AG10803 (cell line): ENCODE results near the gene ROR1.
A peak's percentile ranks its signal among the peaks of the same experiment; 100 is the strongest.

Source experiments
- DNase-seq: peaks from one replicate; pipeline ENCODE4 v3.0.0; 2010; ENCODE audit warnings: low read depth
- H3K4me3 ChIP-seq: 2 replicates; pipeline ENCODE4 v1.5.1; 2011; ENCODE audit warnings: mild to moderate bottlenecking, low read length, control low read depth
- CTCF ChIP-seq: conservative IDR thresholded peaks from 2 replicates; pipeline ENCODE4 v1.5.1; 2011; ENCODE audit warnings: mild to moderate bottlenecking, low read length, control low read depth, inconsistent platforms

ROR1 gene

GRCh38 chr1:64019818-64020217 lies 246.0 kb downstream of the ROR1 start:
- TF ChIP-seq CTCF, result no peak
- peak; percentile 85 for DNase-seq

GRCh38 chr1:64021066-64021465 lies 247.2 kb downstream of the ROR1 start:
- no peak for TF ChIP-seq CTCF
- no peak overlapping the region for H3K4me3 ChIP-seq
- no peak for DNase-seq

More at GRCh38 chr1:64019818-64020217, 246.0 kb downstream of the ROR1 start:
- H3K4me3 ChIP-seq, result peak overlapping the region; percentile 38

GRCh38 chr1:64025051-64025450 lies 251.2 kb downstream of the ROR1 start:
- no peak for DNase-seq
- no peak overlapping the region for H3K4me3 ChIP-seq
- TF ChIP-seq CTCF, result no peak

DNA sequence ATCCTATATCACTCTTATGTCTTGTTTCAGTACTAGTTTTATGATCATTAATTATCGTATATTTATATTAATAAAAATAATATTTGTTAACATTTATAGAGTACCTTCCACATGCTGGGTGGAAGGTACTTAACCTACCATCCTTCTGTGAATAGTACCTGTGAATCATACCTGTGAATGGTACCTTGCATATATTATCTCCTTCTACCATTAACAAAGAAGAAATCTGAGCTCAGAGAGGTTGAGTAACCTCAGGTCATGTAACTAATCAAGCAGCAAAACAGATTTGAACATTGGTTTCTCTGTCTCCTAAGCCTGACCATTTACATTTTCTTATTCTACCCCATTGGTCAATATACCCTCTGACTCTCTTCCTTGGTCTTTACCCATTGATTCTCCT lies 255.2 kb downstream of the ROR1 start:
- no peak overlapping the region for H3K4me3 ChIP-seq
- no peak for DNase-seq
- TF ChIP-seq CTCF, result no peak

DNA sequence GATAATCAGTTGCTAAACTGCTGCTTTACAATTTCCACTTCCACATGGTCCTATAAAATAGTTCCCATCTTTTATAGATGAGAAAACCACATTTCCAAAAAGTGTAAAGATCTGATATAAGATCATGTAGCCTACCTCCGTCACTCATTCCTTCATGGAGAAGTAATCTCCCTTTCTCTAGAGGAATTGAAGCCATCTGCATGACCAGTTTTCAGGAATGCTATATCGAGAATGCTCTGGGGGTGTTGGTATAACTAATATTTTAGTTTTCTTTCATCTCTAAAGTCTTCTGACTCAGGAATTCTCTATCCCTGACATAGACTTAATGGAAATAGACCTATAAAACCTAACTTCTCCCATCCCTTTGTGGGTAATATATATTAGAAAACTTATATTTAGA lies 256.6 kb downstream of the ROR1 start:
- DNase-seq, result no peak
- no peak for TF ChIP-seq CTCF
- H3K4me3 ChIP-seq, result no peak overlapping the region

GRCh38 chr1:64031236-64031635 lies 257.4 kb downstream of the ROR1 start:
- DNase-seq, result no peak
- H3K4me3 ChIP-seq, result no peak overlapping the region
- no peak for TF ChIP-seq CTCF

DNA sequence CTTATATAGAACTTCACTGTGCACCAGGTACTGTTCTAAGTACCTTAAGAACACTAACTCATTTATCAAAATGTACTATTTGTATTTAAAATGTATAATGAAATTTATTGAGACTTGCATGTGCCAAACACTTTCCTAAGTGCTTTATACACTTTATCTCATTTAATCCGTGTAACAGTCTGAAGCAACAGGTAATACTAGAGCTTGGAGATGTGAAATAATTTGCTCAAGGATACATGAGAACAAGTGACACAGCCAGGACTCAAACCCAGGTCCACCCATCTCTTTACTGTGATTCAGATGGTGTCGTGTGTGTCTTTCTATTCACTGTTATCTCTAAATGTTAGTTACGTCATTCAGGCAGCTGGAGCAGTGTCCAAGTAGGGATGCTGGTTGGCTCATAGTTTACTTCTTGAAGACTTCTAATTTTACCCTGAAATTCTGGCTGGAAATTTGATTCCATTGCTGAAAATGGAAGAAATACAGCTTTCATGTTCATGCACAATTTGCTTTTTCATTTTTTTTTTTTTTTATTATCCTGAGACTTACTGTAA lies 259.9 kb downstream of the ROR1 start:
- H3K4me3 ChIP-seq, result no peak overlapping the region
- TF ChIP-seq CTCF, result no peak
- peak; percentile 12 for DNase-seq
